GM12891 (cell line): Measurements from ENCODE around the gene ATXN1.

Experiments used
- DNase-seq: peaks from one replicate; pipeline ENCODE4 v3.0.0; 2011; ENCODE audit warnings: low spot score; ENCODE audit not compliant: insufficient read length
- FAIRE-seq: peaks from 2 replicates; lab custom pipeline; 2011; peaks lifted over from hg19 to GRCh38; lab: Jason Lieb, UNC
- PAX5 ChIP-seq: IDR thresholded peaks from 2 replicates; pipeline ENCODE4 v1.6.1; 2011; ENCODE audit warnings: low read length, moderate library complexity, mild to moderate bottlenecking; ENCODE audit not compliant: insufficient read depth, severe bottlenecking
- POLR2A ChIP-seq: IDR thresholded peaks from 2 replicates; pipeline ENCODE4 v1.6.1; 2011; ENCODE audit warnings: low read depth, low read length, control low read depth
- POLR2AphosphoS5 ChIP-seq: IDR thresholded peaks from 2 replicates; pipeline ENCODE4 v1.6.1; 2011; ENCODE audit warnings: low read depth, low read length, control low read depth
- POU2F2 ChIP-seq: IDR thresholded peaks from 2 replicates; pipeline ENCODE4 v1.6.1; 2011; ENCODE audit warnings: low read depth, mild to moderate bottlenecking, control low read depth, low read length, moderate library complexity
- SPI1 ChIP-seq: IDR thresholded peaks from 2 replicates; pipeline ENCODE4 v1.6.1; 2011; ENCODE audit warnings: low read depth, low read length, control low read depth
- TAF1 ChIP-seq: IDR thresholded peaks from 2 replicates; pipeline ENCODE4 v1.6.1; 2011; ENCODE audit warnings: low read depth, low read length, control low read depth

The ATXN1 gene

GRCh38 chr6:16659466-16660156 lies 101.6 kb downstream of the ATXN1 start:
- no peak for TF ChIP-seq SPI1
- no peak for TF ChIP-seq POLR2AphosphoS5
- TF ChIP-seq TAF1 = no peak
- no peak for TF ChIP-seq POU2F2
- no peak for TF ChIP-seq PAX5
- no peak for TF ChIP-seq POLR2A
- no peak for FAIRE-seq
- no peak for DNase-seq

- FAIRE-seq (peak; percentile 63), DNase-seq (no peak)
- TF ChIP-seq POLR2A = no peak
- 0 out of 2 replicates have a peak, but pooled peaks have one; percentile 28 for TF ChIP-seq POU2F2
Measured at GRCh38 chr6:16658348-16659034, 102.8 kb downstream of the ATXN1 start.

DNA sequence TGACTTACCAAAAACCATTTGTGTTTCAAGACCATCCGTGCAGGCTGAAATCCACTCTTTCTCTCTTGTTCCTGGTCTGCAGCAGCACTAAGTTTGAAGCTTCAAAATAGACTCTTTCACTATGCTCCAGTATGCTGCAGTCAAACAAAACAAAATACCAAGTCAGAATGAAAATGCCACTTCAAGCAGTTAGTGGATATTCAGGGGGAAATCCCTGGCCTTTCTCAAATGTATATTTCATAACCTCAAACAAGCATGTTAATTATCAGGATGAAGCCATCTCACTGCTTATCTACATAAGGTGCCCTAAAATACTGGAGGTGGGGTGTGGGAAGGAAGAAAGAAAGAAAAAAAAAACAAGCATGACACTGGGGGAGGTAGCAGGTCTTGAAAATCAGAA lies 103.5 kb downstream of the ATXN1 start:
- FAIRE-seq (peak; percentile 16), DNase-seq (no peak)
- no peak for TF ChIP-seq SPI1
- TF ChIP-seq TAF1 = no peak
- TF ChIP-seq POU2F2 = no peak
- TF ChIP-seq POLR2A = no peak
- TF ChIP-seq POLR2AphosphoS5 = no peak
- TF ChIP-seq PAX5 = no peak

DNA sequence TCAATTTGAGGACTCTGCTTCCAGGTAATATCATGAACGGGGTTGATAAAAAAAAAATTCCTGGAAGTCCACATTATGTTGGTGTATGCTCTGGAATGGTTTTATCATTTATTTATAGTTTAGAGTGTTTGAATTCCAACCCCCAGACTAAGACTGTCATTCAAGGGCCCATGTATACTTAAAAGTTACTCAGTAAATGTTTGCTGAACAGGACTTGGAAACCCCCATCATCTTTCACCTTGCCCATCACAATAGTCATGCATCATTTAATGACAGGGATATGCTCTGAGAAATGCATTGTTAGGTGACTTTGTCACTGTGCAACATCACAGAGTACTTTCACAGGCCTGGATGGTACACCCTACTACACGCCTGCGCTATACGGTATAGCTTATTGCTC lies 104.8 kb downstream of the ATXN1 start:
- TF ChIP-seq POU2F2 = no peak
- no peak for TF ChIP-seq POLR2AphosphoS5
- FAIRE-seq = no peak
- DNase-seq = no peak

GRCh38 chr6:16654701-16655100 lies 106.6 kb downstream of the ATXN1 start:
- TF ChIP-seq SPI1 = no peak
- no peak for TF ChIP-seq POU2F2
- no peak for DNase-seq
- no peak for FAIRE-seq

GRCh38 chr6:16653226-16653625 lies 108.0 kb downstream of the ATXN1 start:
- DNase-seq (no peak), FAIRE-seq (no peak)
- TF ChIP-seq PAX5 (no peak), POLR2A (no peak)

DNA sequence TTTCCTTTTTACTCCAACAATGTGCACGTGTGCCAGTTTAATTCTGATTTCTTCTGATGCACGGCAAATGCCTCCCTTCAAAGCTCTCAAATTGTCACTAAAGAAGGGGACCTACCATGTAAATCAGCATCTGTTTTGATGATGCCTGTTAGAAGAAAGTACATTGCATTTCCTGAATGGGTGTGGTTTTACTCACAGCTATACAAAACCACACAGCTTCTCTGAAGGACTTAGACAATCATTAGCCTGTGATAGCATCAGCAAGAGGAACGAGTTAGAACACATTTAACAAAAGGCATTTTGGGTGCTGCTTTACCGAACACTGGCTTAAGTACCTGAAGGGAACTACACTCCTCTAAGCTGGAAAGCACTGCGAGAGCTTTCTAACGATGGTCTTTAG lies 109.4 kb downstream of the ATXN1 start:
- no peak for DNase-seq
- no peak for TF ChIP-seq PAX5
- TF ChIP-seq POLR2AphosphoS5 = no peak
- no peak for TF ChIP-seq TAF1
- TF ChIP-seq POU2F2 = no peak
- TF ChIP-seq POLR2A = no peak
- TF ChIP-seq SPI1 = no peak
- FAIRE-seq = peak; percentile 13

GRCh38 chr6:16649890-16650289 lies 111.4 kb downstream of the ATXN1 start:
- DNase-seq (no peak), FAIRE-seq (no peak)
- TF ChIP-seq POLR2AphosphoS5 (no peak), SPI1 (no peak), PAX5 (no peak), POLR2A (no peak), POU2F2 (no peak), TAF1 (no peak)

DNA sequence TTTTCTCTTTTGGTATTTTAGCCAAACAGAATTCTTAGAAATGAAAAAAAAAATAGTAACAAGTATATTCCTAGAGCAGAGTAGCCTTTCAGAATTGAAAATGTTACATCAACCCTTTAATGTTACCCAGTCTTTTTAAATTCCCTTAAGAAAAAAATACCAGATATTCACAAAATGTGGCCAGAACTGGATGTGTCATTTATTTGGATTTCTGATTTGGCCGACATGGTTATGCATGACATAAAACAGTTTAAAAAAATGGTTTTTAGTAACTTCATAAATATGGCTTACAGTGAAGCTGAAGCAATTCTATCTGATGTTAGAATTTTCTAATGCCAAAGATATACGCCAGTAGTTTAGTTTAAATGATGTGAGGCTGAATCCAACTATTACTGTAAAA lies 112.0 kb downstream of the ATXN1 start:
- TF ChIP-seq POU2F2 = no peak
- no peak for TF ChIP-seq POLR2AphosphoS5
- TF ChIP-seq TAF1 = no peak
- TF ChIP-seq SPI1 = no peak
- no peak for TF ChIP-seq PAX5
- no peak for TF ChIP-seq POLR2A
- FAIRE-seq = no peak
- no peak for DNase-seq

GRCh38 chr6:16648003-16648402 lies 113.3 kb downstream of the ATXN1 start:
- DNase-seq (no peak), FAIRE-seq (no peak)
- TF ChIP-seq POLR2AphosphoS5 (no peak), POLR2A (no peak), PAX5 (no peak), SPI1 (no peak), POU2F2 (no peak), TAF1 (no peak)

- TF ChIP-seq POLR2A (no peak), SPI1 (no peak), POU2F2 (no peak)
- FAIRE-seq (no peak), DNase-seq (no peak)
Measured at GRCh38 chr6:16647422-16647821, 113.8 kb downstream of the ATXN1 start.
